Kidney tubule cell (primary cell): ENCODE data around the gene MTA2.

Experiments used
- DNase-seq: peaks from one replicate; pipeline ENCODE4 v3.0.0-alpha.2; 2018; ENCODE audit warnings: low spot score

The MTA2 gene

DNA sequence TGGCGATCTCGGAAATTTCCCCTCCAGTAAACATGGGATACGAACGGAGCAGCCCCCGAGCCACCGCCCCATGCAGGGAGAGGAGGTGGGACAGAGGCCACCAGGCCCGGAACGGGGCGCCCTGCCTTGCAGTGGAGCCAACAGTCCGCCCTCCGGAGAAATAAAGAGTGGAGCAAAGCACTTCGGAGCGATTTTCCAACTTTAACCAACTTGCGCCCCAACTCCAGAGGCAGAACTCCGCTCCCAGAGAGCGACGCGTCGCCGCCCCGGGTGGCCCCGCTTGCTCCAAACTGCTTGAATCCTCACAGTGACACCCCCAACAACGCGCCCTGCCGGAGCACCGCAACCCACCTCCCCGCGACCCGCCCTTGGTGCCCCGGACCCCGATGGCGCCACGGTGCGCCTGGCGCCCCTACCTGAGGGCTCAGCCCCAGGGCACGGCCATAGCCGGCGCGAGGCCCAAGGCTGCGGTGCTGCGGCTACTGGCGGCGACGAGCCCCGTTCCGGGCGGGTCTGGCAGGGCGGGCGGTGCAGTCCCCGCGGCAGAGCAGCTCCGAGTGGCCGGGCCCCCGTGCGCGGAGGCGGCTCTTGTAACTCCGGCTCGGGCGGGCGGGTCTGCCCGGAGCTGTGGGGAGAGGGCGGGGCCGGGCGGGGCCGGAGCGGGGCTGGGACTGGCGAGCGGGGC lies 55.3 kb downstream of the MTA2 start, which contains the start of gene AHNAK:
Gene AHNAK (minus strand): TSS at position 563 of the 685 bp plus-strand sequence. CDS start 10,708 bp downstream, outside the sequence.
- DNase-seq = peak; percentile 78

DNA sequence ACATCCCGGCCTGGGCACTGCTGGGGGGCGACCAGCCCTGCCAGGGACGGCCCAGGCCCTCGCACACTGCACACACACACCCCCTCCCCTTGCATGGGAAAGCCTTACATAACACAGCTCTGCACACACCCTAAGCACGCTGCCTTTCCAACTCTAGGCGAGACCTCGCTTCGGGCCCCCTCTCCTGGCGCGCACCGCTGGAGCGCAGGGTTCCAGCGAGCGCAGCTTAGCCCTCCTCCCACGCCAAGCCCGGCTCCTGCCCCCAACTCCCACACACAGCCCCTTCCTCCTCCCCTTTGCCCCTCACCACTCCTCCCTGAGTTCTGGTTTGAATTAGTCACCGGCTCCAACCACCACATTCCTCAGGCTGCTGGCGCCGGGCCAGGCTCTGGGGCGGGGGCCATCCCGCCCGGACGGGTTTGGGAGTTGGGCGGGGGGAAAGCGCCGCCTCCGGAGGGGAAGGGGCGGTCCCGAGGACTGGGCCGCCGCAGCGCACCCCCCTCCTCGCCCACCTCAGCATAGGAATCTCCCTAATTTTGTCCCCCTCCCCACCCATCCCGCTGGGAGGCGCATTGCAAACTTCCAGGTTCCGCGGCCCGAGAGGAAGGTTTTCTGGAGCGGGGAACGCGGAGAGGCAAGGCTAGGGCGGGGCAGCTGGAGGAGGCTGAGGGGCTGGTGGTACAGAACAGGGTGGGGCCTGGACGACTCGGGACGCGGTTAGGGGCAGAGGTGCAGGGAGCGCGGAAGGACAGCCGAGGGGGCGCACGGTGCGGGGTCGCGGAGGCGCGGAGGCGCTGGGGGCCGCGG lies 56.0 kb downstream of the MTA2 start:
- peak; percentile 97 for DNase-seq

DNA sequence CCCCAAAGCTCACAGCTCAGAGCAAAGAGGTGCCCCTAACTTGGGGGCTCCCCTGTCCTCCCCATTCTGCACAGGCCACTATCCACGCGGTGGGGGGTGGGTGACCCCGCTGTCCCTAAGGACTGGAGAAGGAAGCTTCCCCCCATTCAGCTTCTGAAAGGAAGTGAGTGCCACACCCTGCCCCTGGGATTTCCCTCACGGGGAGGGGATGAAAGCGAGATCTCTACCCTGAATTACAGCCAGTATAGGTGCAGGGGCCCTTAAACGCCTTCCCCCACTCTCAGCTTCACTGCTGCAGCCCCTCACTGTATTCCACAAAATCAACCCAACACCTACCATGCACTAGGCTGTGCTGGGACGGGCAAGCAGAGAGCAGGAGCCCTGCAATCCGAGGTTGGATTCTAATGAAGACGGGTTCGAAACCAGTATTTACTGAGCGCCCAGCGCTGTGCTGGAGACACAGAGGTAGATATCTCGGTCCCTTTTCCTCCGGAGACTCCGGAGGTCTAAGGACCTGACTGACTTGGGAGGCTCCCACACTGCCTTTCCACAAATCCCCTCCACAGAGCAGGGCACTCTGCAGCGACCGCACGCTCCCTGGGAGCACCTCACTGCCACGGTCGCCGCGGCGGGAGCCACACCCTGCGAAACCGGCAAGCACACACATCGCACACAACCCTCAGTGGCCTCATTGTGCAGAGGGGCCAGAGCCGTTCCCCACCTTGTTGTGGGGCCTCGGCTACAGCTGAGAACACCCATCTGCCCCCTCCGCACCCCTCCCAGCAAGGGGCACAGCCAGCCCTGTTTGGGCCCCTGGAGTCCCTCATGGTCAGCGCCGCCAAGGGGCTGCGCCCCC lies 56.9 kb downstream of the MTA2 start:
- DNase-seq = peak; percentile 64

DNA sequence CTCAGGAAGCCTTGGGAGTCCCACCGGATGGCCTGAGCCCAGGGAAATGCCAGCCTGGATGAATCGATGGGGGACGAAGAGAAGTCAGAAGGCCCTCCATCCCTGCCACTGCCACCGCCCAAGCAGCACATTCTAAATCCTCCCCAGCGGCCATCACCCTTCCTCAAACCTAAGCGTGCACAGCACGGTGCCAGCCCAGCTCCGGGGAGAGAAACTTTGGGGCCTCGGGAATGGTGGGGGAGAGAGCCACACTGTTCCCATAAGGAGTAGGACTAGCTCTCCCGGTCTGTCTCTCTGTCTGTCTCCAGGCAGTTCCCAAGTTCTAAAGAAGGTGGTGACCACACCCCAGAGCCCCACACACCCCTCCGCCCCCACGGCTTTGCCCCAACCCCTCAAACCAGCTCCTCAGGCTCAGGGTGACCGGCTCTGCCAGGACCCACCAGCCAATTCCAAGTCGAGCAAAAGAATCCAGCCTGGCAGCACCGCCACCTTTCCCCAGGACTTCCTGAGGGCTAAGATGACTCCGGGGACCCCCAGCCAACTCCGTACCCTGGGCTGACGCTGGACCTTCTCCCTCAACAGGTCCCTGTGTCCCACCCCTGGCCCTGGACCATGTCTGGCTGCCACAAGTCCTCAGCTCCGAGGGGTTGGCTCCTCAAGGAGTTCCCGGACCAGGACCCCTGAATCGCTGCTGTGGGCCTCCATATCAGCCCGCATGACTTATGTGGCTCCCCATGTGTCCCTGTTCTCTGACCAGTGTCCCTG lies 57.8 kb downstream of the MTA2 start:
- no peak for DNase-seq
